Measurements from ENCODE around the gene NFATC3.

Gene NFATC3

DNA sequence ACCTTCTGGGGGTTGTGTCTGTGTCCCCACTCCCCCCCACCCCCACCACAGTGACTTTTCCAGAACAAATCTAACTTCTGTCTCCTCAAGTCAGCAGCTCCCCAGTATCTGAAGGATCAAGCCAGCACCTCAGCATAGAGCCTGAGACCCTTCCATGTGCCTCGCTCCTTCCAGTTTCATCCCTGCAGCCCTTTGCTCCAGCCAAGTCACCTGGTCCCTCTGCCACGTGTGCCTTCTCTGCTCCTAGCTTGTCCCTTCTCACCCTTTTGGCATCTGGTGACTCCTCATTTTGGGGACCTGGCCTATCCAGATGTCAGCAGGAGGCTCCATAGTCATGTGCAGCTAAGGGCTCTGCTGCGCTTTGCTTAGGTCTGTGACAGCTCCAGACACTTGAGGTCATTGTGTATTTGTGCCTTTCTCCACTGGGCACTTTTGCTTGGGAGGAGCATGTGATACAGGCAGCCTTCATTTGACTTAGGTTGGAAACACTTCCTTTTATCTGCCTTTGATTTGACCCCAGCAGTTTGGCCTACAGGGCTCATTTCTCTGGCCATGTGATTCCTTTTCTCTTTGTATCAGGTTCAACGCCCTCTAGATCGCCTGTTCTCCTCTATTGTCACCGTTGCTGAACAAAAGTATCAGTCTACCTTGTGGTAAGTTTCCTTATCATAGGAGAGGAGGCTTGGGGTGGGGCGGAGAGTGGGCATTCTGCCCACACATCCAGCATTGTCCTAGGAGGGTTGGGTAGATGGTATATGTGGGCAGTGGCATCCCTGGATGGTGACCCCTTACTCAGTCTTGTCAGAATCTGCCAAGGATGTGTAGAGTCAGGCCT lies 7.1 kb upstream of the NFATC3 start:
- peak overlapping the region; percentile 78 for H3K27ac ChIP-seq (replicated peaks)
- H3K27me3 ChIP-seq (ENCODE audit: insufficient read depth, poor library complexity, severe bottlenecking) = no peaks in the 10 kb centered on the region
- TF ChIP-seq SPI1 (IDR thresholded peaks at IDR 0.05; ENCODE audit: borderline replicate concordance, low read depth) (no peak), GABPA (IDR thresholded peaks at IDR 0.05; ENCODE audit: low read depth) (no peak), POLR2AphosphoS5 (IDR thresholded peaks at IDR 0.05; ENCODE audit: low read depth) (no peak)
- TF ChIP-seq, protein P1, sequence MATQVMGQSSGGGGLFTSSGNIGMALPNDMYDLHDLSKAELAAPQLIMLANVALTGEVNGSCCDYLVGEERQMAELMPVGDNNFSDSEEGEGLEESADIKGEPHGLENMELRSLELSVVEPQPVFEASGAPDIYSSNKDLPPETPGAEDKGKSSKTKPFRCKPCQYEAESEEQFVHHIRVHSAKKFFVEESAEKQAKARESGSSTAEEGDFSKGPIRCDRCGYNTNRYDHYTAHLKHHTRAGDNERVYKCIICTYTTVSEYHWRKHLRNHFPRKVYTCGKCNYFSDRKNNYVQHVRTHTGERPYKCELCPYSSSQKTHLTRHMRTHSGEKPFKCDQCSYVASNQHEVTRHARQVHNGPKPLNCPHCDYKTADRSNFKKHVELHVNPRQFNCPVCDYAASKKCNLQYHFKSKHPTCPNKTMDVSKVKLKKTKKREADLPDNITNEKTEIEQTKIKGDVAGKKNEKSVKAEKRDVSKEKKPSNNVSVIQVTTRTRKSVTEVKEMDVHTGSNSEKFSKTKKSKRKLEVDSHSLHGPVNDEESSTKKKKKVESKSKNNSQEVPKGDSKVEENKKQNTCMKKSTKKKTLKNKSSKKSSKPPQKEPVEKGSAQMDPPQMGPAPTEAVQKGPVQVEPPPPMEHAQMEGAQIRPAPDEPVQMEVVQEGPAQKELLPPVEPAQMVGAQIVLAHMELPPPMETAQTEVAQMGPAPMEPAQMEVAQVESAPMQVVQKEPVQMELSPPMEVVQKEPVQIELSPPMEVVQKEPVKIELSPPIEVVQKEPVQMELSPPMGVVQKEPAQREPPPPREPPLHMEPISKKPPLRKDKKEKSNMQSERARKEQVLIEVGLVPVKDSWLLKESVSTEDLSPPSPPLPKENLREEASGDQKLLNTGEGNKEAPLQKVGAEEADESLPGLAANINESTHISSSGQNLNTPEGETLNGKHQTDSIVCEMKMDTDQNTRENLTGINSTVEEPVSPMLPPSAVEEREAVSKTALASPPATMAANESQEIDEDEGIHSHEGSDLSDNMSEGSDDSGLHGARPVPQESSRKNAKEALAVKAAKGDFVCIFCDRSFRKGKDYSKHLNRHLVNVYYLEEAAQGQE (IDR thresholded peaks at IDR 0.05; ENCODE audit: insufficient replicate concordance, low read depth) = no peak
- TF ChIP-seq, protein P2, sequence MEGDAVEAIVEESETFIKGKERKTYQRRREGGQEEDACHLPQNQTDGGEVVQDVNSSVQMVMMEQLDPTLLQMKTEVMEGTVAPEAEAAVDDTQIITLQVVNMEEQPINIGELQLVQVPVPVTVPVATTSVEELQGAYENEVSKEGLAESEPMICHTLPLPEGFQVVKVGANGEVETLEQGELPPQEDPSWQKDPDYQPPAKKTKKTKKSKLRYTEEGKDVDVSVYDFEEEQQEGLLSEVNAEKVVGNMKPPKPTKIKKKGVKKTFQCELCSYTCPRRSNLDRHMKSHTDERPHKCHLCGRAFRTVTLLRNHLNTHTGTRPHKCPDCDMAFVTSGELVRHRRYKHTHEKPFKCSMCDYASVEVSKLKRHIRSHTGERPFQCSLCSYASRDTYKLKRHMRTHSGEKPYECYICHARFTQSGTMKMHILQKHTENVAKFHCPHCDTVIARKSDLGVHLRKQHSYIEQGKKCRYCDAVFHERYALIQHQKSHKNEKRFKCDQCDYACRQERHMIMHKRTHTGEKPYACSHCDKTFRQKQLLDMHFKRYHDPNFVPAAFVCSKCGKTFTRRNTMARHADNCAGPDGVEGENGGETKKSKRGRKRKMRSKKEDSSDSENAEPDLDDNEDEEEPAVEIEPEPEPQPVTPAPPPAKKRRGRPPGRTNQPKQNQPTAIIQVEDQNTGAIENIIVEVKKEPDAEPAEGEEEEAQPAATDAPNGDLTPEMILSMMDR (IDR thresholded peaks at IDR 0.05; ENCODE audit: insufficient read depth, low read length) = no peak
- H3K4me3 ChIP-seq (replicated peaks; ENCODE audit: insufficient read depth, low read length) = no peak overlapping the region
- no peak for DNase-seq (ENCODE audit: low read depth in 1 of 2, low spot score in 1 of 2)

DNA sequence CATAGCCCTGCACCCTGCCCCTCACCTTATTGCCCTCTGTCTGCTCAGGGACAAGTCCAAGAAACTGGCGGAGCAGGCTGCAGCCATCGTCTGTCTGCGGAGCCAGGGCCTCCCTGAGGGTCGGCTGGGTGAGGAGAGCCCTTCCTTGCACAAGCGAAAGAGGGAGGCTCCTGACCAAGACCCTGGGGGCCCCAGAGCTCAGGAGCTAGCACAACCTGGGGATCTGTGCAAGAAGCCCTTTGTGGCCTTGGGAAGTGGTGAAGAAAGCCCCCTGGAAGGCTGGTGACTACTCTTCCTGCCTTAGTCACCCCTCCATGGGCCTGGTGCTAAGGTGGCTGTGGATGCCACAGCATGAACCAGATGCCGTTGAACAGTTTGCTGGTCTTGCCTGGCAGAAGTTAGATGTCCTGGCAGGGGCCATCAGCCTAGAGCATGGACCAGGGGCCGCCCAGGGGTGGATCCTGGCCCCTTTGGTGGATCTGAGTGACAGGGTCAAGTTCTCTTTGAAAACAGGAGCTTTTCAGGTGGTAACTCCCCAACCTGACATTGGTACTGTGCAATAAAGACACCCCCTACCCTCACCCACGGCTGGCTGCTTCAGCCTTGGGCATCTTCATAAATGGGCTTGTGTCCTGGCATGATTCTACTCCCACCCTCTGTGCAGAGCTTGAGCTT lies 6.3 kb upstream of the NFATC3 start:
- no peak for DNase-seq (ENCODE audit: low read depth in 1 of 2, low spot score in 1 of 2)
- no peak overlapping the region for H3K4me3 ChIP-seq (replicated peaks; ENCODE audit: insufficient read depth, low read length)
- TF ChIP-seq POLR2AphosphoS5 (IDR thresholded peaks at IDR 0.05; ENCODE audit: low read depth) (no peak), GABPA (IDR thresholded peaks at IDR 0.05; ENCODE audit: low read depth) (no peak), SPI1 (IDR thresholded peaks at IDR 0.05; ENCODE audit: borderline replicate concordance, low read depth) (no peak)
- TF ChIP-seq, protein P1 (IDR thresholded peaks at IDR 0.05; ENCODE audit: insufficient replicate concordance, low read depth) = no peak
- TF ChIP-seq, protein P2 (IDR thresholded peaks at IDR 0.05; ENCODE audit: insufficient read depth, low read length) = no peak
- no peaks in the 10 kb centered on the region for H3K27me3 ChIP-seq (ENCODE audit: insufficient read depth, poor library complexity, severe bottlenecking)
- peak overlapping the region; percentile 78 for H3K27ac ChIP-seq (replicated peaks)

DNA sequence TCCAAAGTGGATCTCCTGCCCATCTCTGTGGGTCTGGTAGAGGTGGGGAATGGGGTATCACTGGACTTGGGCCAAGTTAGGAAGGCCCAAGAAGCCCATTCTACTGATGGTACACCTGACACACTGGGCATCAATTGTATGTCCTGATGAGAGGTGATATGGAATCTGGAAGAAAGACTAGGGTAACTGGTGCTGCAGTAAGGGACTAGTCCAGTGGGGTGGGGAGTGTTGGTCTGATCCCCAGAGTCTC lies 5.9 kb upstream of the NFATC3 start:
- Histone ChIP-seq H3K4me3 (replicated peaks; ENCODE audit: insufficient read depth, low read length) (no peak overlapping the region), H3K27ac (replicated peaks) (peak overlapping the region; percentile 78), H3K27me3 (ENCODE audit: insufficient read depth, poor library complexity, severe bottlenecking) (no peaks in the 10 kb centered on the region)
- no peak for DNase-seq (ENCODE audit: low read depth in 1 of 2, low spot score in 1 of 2)
- TF ChIP-seq, protein P1 (IDR thresholded peaks at IDR 0.05; ENCODE audit: insufficient replicate concordance, low read depth) = no peak
- TF ChIP-seq POLR2AphosphoS5 (IDR thresholded peaks at IDR 0.05; ENCODE audit: low read depth) = no peak

All from HL-60 (cell line).